CD4-positive, alpha-beta T cell (primary cell): ENCODE results near the gene TMEM260. TPM values are rescaled to one million over a fixed set of nuclear protein-coding genes. Genes with fewer than 3 reads are reported as not detected.
"Not testable (repeated sequence)": the region's sequence is repeated elsewhere in the genome, so short reads cannot be mapped to it uniquely, and the experiment has no call there.

ENCODE experiments used
- ATAC-seq: fragments of 200-7000 bp; cut with Tn5 transposase; one replicate; pipeline ENCODE4 v1.10.0; 2022; ENCODE audit warnings: mild to moderate bottlenecking; ENCODE audit not compliant: poor library complexity
- CTCF ChIA-PET: fragments of 350-600 bp; sonication (Branson Sonifier 250); formaldehyde crosslinking; loops from one replicate; lab custom pipeline; 2021; ENCODE audit warnings: antibody characterized with exemption, inconsistent platforms; lab: Charles Lee
- POLR2A ChIA-PET: fragments of 350-600 bp; sonication (Branson Sonifier 250); formaldehyde crosslinking; loops from one replicate; lab custom pipeline; 2021; ENCODE audit warnings: antibody characterized with exemption, inconsistent platforms; lab: Charles Lee
- DNase-seq, 14 experiments: peaks; one replicate each; pipeline ENCODE4 v3.0.0-alpha.2; 2013 to 2020; ENCODE audit warnings: mixed read lengths in 2 of 14
- H3K27ac ChIP-seq, 2 donors: one replicate each; pipeline versions ENCODE4 v1.5.1 to v1.7.0; 2013; ENCODE audit warnings: low read length in 2 of 2, low read depth in 1 of 2, mild to moderate bottlenecking in 1 of 2
- H3K27me3 ChIP-seq, 2 experiments: 1 replicate in 1 of 2; 2 replicates in 1 of 2; pipeline versions ENCODE4 v1.6.1 to v1.7.0; 2013; ENCODE audit warnings: low read length in 2 of 2, control low read depth in 1 of 2, mild to moderate bottlenecking in 1 of 2, moderate library complexity in 1 of 2; ENCODE audit not compliant: insufficient read depth in 2 of 2, control insufficient read depth in 1 of 2
- H3K36me3 ChIP-seq: one replicate; pipeline ENCODE4 v1.6.1; 2013; ENCODE audit warnings: low read length, control low read depth; ENCODE audit not compliant: insufficient read depth
- H3K4me1 ChIP-seq: one replicate; pipeline ENCODE4 v1.6.1; 2013; ENCODE audit warnings: low read length, control low read depth; ENCODE audit not compliant: insufficient read depth
- H3K4me3 ChIP-seq: one replicate; pipeline ENCODE4 v1.5.1; 2013; ENCODE audit warnings: mild to moderate bottlenecking, low read length, moderate library complexity
- H3K9me3 ChIP-seq, 2 experiments: 1 replicate in 1 of 2; 2 replicates in 1 of 2; pipeline versions ENCODE4 v1.6.1 to v1.7.0; 2013; ENCODE audit warnings: low read length in 2 of 2, mild to moderate bottlenecking in 2 of 2, control low read depth in 1 of 2, moderate library complexity in 1 of 2; ENCODE audit not compliant: control insufficient read depth in 1 of 2, insufficient read depth in 1 of 2
- H3K27ac Mint-ChIP-seq: one replicate; pipeline ENCODE4 v1.8.0; 2020; ENCODE audit warnings: mixed read lengths
- H3K27me3 Mint-ChIP-seq: one replicate; pipeline ENCODE4 v1.8.0; 2021; ENCODE audit warnings: mixed read lengths
- H3K36me3 Mint-ChIP-seq: one replicate; pipeline ENCODE4 v1.8.0; 2021; ENCODE audit warnings: low read depth, mixed read lengths
- H3K4me1 Mint-ChIP-seq: one replicate; pipeline ENCODE4 v1.8.0; 2021; ENCODE audit warnings: low read depth, mixed read lengths
- H3K4me3 Mint-ChIP-seq: one replicate; pipeline ENCODE4 v1.8.0; 2020; ENCODE audit warnings: mild to moderate bottlenecking, mixed read lengths
- H3K9me3 Mint-ChIP-seq: one replicate; pipeline ENCODE4 v1.8.0; 2020; ENCODE audit warnings: mixed read lengths
- CTCF ChIP-seq: fragments of 200-600 bp; IDR thresholded peaks from one replicate; pipeline ENCODE4 v1.8.0; 2022; ENCODE audit warnings: antibody characterized with exemption, mild to moderate bottlenecking
- intact Hi-C, 2 experiments: fragments of 100-400 bp; cut with DNase I in 1 of 2; cut with micrococcal nuclease in 1 of 2; formaldehyde crosslinking; loops; one replicate each; pipeline versions ENCODE4 v1.15.1 to v1.9.0; 2023 to 2025; cut with DNase I, micrococcal nuclease
- total RNA-seq, 174 experiments: library from RNA in 2 of 174; stranded (reverse) in 2 of 174; gene quantifications; one replicate each; pipeline ENCODE4 v1.2.3 and lab custom pipeline; 2021 to 2026

TMEM260 gene
- total RNA-seq, 2 experiments from 2014 or later, result 8.7 to 9.2 TPM

- Mint-ChIP-seq H3K4me3 (no peak overlapping the region), H3K36me3 (peaks cover 5% of the 10 kb centered on the region), H3K4me1 (no peaks in the 10 kb centered on the region), H3K9me3 (peaks cover 6% of the 10 kb centered on the region), H3K27me3 (no peaks in the 10 kb centered on the region), H3K27ac (no peak overlapping the region)
- DNase-seq (no peak), ATAC-seq (no peak)
- CTCF ChIA-PET, result no interaction called here
- Histone ChIP-seq H3K27ac (no peak overlapping the region), H3K4me1 (no peaks in the 10 kb centered on the region), H3K36me3 (no peaks in the 10 kb centered on the region), H3K9me3 (no peaks in the 10 kb centered on the region), H3K27me3 (no peaks in the 10 kb centered on the region), H3K4me3 (no peak overlapping the region)
- TF ChIP-seq CTCF, result no peak
- POLR2A ChIA-PET, result no interaction called here
- intact Hi-C loops, result no loop called here
Measured at GRCh38 chr14:56664811-56665421, 85.3 kb downstream of the TMEM260 start.

- Mint-ChIP-seq H3K4me3 (no peak overlapping the region), H3K9me3 (peaks cover 6% of the 10 kb centered on the region), H3K36me3 (peaks cover 5% of the 10 kb centered on the region), H3K27me3 (no peaks in the 10 kb centered on the region), H3K27ac (no peak overlapping the region), H3K4me1 (no peaks in the 10 kb centered on the region)
- Histone ChIP-seq H3K27me3 (no peaks in the 10 kb centered on the region), H3K36me3 (no peaks in the 10 kb centered on the region), H3K9me3 (no peaks in the 10 kb centered on the region), H3K27ac (no peak overlapping the region), H3K4me1 (no peaks in the 10 kb centered on the region), H3K4me3 (no peak overlapping the region)
- CTCF ChIA-PET, result no interaction called here
- no peak for DNase-seq
- POLR2A ChIA-PET, result no interaction called here
- TF ChIP-seq CTCF, result no peak
- ATAC-seq, result no peak
- intact Hi-C loops, result no loop called here
Measured at GRCh38 chr14:56666294-56666693, 86.7 kb downstream of the TMEM260 start.

GRCh38 chr14:56666716-56667115 lies 87.1 kb downstream of the TMEM260 start:
- Histone ChIP-seq H3K27me3 (no peaks in the 10 kb centered on the region), H3K4me3 (no peak overlapping the region), H3K4me1 (no peaks in the 10 kb centered on the region), H3K36me3 (no peaks in the 10 kb centered on the region), H3K9me3 (no peaks in the 10 kb centered on the region), H3K27ac (no peak overlapping the region)
- ChIA-PET CTCF (no interaction called here), POLR2A (no interaction called here)
- H3K9me3 Mint-ChIP-seq, result peaks cover 6% of the 10 kb centered on the region
- H3K36me3 Mint-ChIP-seq, result peaks cover 5% of the 10 kb centered on the region
- ATAC-seq, result no peak
- H3K27me3 Mint-ChIP-seq, result no peaks in the 10 kb centered on the region
- intact Hi-C loops, result no loop called here
- no peak overlapping the region for H3K27ac Mint-ChIP-seq
- H3K4me1 Mint-ChIP-seq, result no peaks in the 10 kb centered on the region
- no peak for DNase-seq
- TF ChIP-seq CTCF, result no peak
- H3K4me3 Mint-ChIP-seq, result no peak overlapping the region

DNA sequence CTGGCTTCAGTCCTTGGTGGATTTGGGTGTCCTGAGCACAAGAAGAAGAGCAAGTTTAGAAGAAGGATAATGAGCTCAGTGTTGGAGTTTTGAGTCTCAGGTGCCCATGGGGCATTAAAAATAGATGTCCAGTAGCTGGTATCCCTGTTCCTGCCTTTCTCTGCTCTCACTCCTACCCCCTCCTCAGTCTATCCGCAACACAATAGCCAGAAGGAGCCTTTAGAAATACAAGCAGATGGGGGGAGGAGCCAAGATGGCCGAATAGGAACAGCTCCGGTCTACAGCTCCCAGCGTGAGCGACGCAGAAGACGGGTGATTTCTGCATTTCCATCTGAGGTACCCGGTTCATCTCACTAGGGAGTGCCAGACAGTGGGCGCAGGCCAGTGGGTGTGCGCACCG lies 87.7 kb downstream of the TMEM260 start:
- CTCF ChIA-PET, H3K4me3 ChIP-seq, H3K9me3 Mint-ChIP-seq, DNase-seq, H3K4me3 Mint-ChIP-seq, H3K27me3 Mint-ChIP-seq, H3K9me3 ChIP-seq, H3K36me3 ChIP-seq, H3K4me1 Mint-ChIP-seq, H3K4me1 ChIP-seq, ATAC-seq, H3K27me3 ChIP-seq, H3K27ac Mint-ChIP-seq, H3K27ac ChIP-seq, POLR2A ChIA-PET, intact Hi-C loops, H3K36me3 Mint-ChIP-seq: not testable (repeated sequence)
